ENCODE results near the gene TAF6L. TPM values are rescaled to one million over a fixed set of nuclear protein-coding genes. Genes with fewer than 3 reads are reported as not detected.

The TAF6L gene
- total and polyA plus RNA-seq, 9 of the 15 experiments (the other 6 are each of a cell fraction or from before 2014, with no cell fraction given), result 0.04 to 45.5 (median 20.8) TPM

DNA sequence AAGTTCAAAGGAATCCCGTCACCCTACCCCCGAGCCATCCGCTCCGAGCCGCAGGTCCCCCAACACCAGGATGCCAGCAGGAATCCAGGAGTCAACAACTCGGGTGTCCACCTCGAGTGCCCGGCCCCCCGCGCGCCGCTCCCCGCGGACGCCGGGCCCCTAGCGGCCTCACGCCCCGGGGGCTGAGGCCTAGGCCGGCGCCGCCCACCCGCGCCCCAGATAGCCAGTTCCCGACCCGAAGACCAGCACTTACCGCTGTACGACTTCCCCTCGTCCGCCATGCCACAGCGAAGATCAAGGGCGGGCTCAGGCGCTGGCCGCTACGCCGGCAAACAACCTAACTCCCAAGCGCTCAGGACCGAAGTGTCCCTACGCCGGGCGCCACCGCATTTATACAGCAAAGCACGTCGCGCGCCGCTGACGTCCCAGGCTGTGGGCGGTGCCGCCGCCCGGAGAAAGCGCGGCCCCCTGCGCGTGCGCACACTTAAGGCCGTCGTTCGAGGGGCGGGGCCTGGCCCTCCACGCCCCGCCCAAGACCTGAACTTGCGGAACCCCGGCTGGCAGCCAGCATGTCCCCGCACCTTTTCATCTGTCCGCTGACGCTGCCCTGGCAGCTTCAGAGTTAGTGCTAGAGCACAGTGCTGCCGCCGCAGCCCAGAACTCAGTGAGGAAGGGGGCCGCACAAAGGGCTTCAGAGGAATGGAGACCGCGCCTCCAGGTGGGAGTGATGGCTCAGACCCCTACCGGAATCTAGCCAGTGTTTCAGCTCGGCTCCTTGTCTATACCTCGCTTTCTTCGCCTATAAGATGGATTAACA, 34.1 kb downstream of the TAF6L start, which contains the start of gene NXF1 (continued):
- no peak for TF ChIP-seq CHD4 (IDR thresholded peaks at IDR 0.05; ENCODE audit: insufficient read depth, insufficient replicate concordance, low read depth, low read length, poor library complexity, severe bottlenecking)
- no peak for TF ChIP-seq CBX2 (IDR thresholded peaks at IDR 0.05; ENCODE audit: insufficient read depth, low read length, poor library complexity, severe bottlenecking)
- no peak for TF ChIP-seq ZFP36 (IDR thresholded peaks at IDR 0.05; ENCODE audit: low read depth, low read length, partially characterized antibody)
- peak in 1 of 2 experiments; percentile 81; a peak in 2 of 4 replicates for TF ChIP-seq HDAC1 (IDR thresholded peaks at IDR 0.05)
- peak; percentile 99 for TF ChIP-seq RBM22 (IDR thresholded peaks at IDR 0.05; ENCODE audit: low read depth, low read length, poor library complexity, severe bottlenecking)
- TF ChIP-seq TARDBP (IDR thresholded peaks at IDR 0.05), result peak; percentile 57; the same call in 1 of the 2 replicates
- TF ChIP-seq NCOA6 (IDR thresholded peaks at IDR 0.05), result no peak
- TF ChIP-seq FOXJ3 (CRISPR knock-in tag; IDR thresholded peaks at IDR 0.05), result no peak
- TF ChIP-seq SMARCA5 (IDR thresholded peaks at IDR 0.05), result no peak
- 0 out of 2 replicates have a peak, but pooled peaks have one; percentile 20 for TF ChIP-seq HEY1 (CRISPR knock-in tag; IDR thresholded peaks at IDR 0.05; ENCODE audit: borderline replicate concordance)
- TF ChIP-seq HIVEP1 (CRISPR knock-in tag; IDR thresholded peaks at IDR 0.05), result no peak; the same call in 1 of the 2 replicates
- no peak for TF ChIP-seq BRD4 (IDR thresholded peaks at IDR 0.05)
- peak; percentile 88 for TF ChIP-seq ZBED1 (IDR thresholded peaks at IDR 0.05)
- TF ChIP-seq ZKSCAN1 (IDR thresholded peaks at IDR 0.05; ENCODE audit: low read depth, low read length), result peak; percentile 64; the same call in 1 of the 2 replicates
- TF ChIP-seq, protein P1, sequence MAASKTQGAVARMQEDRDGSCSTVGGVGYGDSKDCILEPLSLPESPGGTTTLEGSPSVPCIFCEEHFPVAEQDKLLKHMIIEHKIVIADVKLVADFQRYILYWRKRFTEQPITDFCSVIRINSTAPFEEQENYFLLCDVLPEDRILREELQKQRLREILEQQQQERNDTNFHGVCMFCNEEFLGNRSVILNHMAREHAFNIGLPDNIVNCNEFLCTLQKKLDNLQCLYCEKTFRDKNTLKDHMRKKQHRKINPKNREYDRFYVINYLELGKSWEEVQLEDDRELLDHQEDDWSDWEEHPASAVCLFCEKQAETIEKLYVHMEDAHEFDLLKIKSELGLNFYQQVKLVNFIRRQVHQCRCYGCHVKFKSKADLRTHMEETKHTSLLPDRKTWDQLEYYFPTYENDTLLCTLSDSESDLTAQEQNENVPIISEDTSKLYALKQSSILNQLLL (CRISPR knock-in tag; IDR thresholded peaks at IDR 0.05; ENCODE audit: borderline replicate concordance), result no peak
- TF ChIP-seq KLF16 (IDR thresholded peaks at IDR 0.05), result no peak
- TF ChIP-seq, protein P2, sequence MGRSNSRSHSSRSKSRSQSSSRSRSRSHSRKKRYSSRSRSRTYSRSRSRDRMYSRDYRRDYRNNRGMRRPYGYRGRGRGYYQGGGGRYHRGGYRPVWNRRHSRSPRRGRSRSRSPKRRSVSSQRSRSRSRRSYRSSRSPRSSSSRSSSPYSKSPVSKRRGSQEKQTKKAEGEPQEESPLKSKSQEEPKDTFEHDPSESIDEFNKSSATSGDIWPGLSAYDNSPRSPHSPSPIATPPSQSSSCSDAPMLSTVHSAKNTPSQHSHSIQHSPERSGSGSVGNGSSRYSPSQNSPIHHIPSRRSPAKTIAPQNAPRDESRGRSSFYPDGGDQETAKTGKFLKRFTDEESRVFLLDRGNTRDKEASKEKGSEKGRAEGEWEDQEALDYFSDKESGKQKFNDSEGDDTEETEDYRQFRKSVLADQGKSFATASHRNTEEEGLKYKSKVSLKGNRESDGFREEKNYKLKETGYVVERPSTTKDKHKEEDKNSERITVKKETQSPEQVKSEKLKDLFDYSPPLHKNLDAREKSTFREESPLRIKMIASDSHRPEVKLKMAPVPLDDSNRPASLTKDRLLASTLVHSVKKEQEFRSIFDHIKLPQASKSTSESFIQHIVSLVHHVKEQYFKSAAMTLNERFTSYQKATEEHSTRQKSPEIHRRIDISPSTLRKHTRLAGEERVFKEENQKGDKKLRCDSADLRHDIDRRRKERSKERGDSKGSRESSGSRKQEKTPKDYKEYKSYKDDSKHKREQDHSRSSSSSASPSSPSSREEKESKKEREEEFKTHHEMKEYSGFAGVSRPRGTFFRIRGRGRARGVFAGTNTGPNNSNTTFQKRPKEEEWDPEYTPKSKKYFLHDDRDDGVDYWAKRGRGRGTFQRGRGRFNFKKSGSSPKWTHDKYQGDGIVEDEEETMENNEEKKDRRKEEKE (IDR thresholded peaks at IDR 0.05; ENCODE audit: borderline replicate concordance in 1 of 2, control insufficient read depth in 1 of 2, low read depth in 2 of 2, low read length in 1 of 2), result no peak
- TF ChIP-seq, protein P3, sequence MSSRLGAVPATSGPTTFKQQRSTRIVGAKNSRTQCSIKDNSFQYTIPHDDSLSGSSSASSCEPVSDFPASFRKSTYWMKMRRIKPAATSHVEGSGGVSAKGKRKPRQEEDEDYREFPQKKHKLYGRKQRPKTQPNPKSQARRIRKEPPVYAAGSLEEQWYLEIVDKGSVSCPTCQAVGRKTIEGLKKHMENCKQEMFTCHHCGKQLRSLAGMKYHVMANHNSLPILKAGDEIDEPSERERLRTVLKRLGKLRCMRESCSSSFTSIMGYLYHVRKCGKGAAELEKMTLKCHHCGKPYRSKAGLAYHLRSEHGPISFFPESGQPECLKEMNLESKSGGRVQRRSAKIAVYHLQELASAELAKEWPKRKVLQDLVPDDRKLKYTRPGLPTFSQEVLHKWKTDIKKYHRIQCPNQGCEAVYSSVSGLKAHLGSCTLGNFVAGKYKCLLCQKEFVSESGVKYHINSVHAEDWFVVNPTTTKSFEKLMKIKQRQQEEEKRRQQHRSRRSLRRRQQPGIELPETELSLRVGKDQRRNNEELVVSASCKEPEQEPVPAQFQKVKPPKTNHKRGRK (tag; IDR thresholded peaks at IDR 0.05), result no peak
- TF ChIP-seq, protein P4, sequence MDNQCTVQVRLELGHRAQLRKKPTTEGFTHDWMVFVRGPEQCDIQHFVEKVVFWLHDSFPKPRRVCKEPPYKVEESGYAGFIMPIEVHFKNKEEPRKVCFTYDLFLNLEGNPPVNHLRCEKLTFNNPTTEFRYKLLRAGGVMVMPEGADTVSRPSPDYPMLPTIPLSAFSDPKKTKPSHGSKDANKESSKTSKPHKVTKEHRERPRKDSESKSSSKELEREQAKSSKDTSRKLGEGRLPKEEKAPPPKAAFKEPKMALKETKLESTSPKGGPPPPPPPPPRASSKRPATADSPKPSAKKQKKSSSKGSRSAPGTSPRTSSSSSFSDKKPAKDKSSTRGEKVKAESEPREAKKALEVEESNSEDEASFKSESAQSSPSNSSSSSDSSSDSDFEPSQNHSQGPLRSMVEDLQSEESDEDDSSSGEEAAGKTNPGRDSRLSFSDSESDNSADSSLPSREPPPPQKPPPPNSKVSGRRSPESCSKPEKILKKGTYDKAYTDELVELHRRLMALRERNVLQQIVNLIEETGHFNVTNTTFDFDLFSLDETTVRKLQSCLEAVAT (IDR thresholded peaks at IDR 0.05), result no peak
- no peak for TF ChIP-seq GATAD2A (IDR thresholded peaks at IDR 0.05)
